HEK293T (cell line): Measurements from ENCODE around the gene CNKSR2.

ENCODE experiments used
- ARNT ChIP-seq: fragments of 450-650 bp; IDR thresholded peaks from 2 replicates; pipeline ENCODE4 v1.6.1; 2017; ENCODE audit warnings: mild to moderate bottlenecking
- FOXA1 ChIP-seq: fragments of 450-650 bp; IDR thresholded peaks from 2 replicates; pipeline ENCODE4 v1.6.1; 2016; ENCODE audit warnings: mild to moderate bottlenecking
- FOXK2 ChIP-seq: fragments of 450-650 bp; IDR thresholded peaks from 2 replicates; pipeline ENCODE4 v1.6.1; 2016; ENCODE audit warnings: mild to moderate bottlenecking
- FOXM1 ChIP-seq: fragments of 450-650 bp; IDR thresholded peaks from 2 replicates; pipeline ENCODE4 v1.6.1; 2017; ENCODE audit warnings: mild to moderate bottlenecking, borderline replicate concordance
- HDGF ChIP-seq: fragments of 450-650 bp; IDR thresholded peaks from 2 replicates; pipeline ENCODE4 v1.6.1; 2017; ENCODE audit warnings: antibody characterized with exemption, borderline replicate concordance
- NFRKB ChIP-seq: fragments of 450-650 bp; IDR thresholded peaks from 2 replicates; pipeline ENCODE4 v1.6.1; 2016; ENCODE audit warnings: mild to moderate bottlenecking, moderate library complexity
- SP1 ChIP-seq: fragments of 450-650 bp; IDR thresholded peaks from 2 replicates; pipeline ENCODE4 v1.6.1; 2017
- SUZ12 ChIP-seq: fragments of 450-650 bp; IDR thresholded peaks from 2 replicates; pipeline ENCODE4 v1.6.1; 2016; ENCODE audit warnings: mild to moderate bottlenecking
- TARDBP ChIP-seq: fragments of 450-650 bp; IDR thresholded peaks from 2 replicates; pipeline ENCODE4 v1.6.1; 2016
- ZNF384 ChIP-seq: fragments of 450-650 bp; IDR thresholded peaks from 2 replicates; pipeline ENCODE4 v1.6.1; 2016

- TF ChIP-seq FOXM1 (no peak), NFRKB (no peak), SP1 (no peak), ARNT (no peak), SUZ12 (no peak), FOXA1 (no peak), HDGF (no peak), ZNF384 (no peak), TARDBP (no peak), FOXK2 (no peak)
These were observed 107.5 kb downstream of the CNKSR2 start for GRCh38 chrX:21481761-21482160.
